ENCODE data around the gene ABR.

DNA sequence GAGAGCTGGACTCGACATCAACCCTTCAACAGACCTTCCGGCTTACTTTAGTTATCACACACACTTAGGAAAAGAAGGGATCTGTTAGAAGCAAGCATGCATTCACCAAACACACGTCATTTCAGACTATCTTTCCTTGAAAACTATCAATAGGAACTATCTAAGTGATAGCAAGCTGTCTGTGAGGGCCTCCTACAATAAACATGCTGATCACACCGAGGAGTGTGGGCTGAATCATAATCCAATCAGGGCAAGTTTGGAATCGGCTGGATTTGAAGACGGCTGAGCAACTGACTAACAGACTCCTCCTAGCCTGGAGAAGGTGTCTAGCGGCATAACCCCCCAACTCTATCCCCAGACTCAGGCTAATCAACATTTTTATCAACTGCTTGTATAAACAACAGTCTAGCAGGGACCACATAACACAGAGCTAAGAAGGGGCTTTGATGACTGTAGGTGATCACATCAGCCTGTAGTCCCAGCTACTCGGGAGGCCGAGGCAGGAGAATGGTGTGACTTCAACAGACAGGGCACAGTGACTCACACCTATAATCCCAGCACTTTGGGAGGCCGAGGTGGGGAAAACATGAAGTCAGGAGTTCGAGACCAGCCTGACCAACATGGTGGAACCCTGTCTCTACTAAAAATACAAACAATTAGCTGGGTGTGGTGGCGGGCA, 214.3 kb downstream of the ABR start:
- TF ChIP-seq, protein P1, sequence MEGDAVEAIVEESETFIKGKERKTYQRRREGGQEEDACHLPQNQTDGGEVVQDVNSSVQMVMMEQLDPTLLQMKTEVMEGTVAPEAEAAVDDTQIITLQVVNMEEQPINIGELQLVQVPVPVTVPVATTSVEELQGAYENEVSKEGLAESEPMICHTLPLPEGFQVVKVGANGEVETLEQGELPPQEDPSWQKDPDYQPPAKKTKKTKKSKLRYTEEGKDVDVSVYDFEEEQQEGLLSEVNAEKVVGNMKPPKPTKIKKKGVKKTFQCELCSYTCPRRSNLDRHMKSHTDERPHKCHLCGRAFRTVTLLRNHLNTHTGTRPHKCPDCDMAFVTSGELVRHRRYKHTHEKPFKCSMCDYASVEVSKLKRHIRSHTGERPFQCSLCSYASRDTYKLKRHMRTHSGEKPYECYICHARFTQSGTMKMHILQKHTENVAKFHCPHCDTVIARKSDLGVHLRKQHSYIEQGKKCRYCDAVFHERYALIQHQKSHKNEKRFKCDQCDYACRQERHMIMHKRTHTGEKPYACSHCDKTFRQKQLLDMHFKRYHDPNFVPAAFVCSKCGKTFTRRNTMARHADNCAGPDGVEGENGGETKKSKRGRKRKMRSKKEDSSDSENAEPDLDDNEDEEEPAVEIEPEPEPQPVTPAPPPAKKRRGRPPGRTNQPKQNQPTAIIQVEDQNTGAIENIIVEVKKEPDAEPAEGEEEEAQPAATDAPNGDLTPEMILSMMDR (conservative IDR thresholded peaks at IDR 0.05; ENCODE audit: low read length): no peak
- TF ChIP-seq EZH2phosphoT487 (IDR thresholded peaks at IDR 0.05; ENCODE audit: borderline replicate concordance): no peak

Measured in Loucy (cell line).